ENCODE measurements around the gene MOB3B.

DNA sequence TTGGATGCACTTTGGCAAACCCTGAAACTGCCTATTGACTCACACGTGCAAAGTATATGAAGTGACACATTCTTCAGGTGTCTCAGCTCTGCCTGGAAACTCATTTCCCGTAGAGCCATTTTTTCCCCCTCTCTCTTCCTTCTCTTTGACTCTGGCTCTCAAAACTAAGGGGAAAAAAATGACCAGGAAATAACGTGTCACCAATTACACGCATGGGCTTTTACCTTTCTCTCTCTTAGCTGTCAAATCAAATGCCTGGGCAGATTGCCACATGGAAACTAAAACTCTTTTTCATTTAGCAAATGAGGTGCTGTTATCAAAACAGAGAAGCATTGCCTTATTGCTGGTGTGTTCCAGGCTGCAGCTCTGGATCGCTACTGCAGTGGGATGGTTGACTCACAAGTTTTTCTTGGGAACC, 23.9 kb downstream of the MOB3B start:
- no peak for TF ChIP-seq EZH2 (IDR thresholded peaks at IDR 0.05; ENCODE audit: borderline replicate concordance, low read depth, low read length, poor library complexity, severe bottlenecking)
- TF ChIP-seq, protein P1, sequence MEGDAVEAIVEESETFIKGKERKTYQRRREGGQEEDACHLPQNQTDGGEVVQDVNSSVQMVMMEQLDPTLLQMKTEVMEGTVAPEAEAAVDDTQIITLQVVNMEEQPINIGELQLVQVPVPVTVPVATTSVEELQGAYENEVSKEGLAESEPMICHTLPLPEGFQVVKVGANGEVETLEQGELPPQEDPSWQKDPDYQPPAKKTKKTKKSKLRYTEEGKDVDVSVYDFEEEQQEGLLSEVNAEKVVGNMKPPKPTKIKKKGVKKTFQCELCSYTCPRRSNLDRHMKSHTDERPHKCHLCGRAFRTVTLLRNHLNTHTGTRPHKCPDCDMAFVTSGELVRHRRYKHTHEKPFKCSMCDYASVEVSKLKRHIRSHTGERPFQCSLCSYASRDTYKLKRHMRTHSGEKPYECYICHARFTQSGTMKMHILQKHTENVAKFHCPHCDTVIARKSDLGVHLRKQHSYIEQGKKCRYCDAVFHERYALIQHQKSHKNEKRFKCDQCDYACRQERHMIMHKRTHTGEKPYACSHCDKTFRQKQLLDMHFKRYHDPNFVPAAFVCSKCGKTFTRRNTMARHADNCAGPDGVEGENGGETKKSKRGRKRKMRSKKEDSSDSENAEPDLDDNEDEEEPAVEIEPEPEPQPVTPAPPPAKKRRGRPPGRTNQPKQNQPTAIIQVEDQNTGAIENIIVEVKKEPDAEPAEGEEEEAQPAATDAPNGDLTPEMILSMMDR (conservative IDR thresholded peaks at IDR 0.05; ENCODE audit: low read depth, low read length), result no peak
